Right renal cortex interstitium (tissue), 3 donors: ENCODE results near the gene ARSK. TPM values are rescaled to one million over a fixed set of nuclear protein-coding genes. Genes with fewer than 3 reads are reported as not detected.
A peak's percentile ranks its signal among the peaks of the same experiment; 100 is the strongest.
"Not testable (repeated sequence)": the region's sequence is repeated elsewhere in the genome, so short reads cannot be mapped to it uniquely, and the experiment has no call there.

ENCODE experiments used
- DNase-seq, 3 donors: peaks; one replicate each; pipeline ENCODE4 v3.0.0-alpha.2; 2013; ENCODE audit warnings: low read depth in 3 of 3, low spot score in 2 of 3
- polyA plus RNA-seq, 3 donors: library from polyadenylated mRNA; unstranded; fragments of 120-200 nt; gene quantifications; one replicate each; pipeline ENCODE4 v1.2.1, GENCODE V29; 2013; ENCODE audit not compliant: insufficient read length in 3 of 3

ARSK gene
- polyA plus RNA-seq, 3 donors: 14.2 to 15.5 (median 15.0) TPM

DNA sequence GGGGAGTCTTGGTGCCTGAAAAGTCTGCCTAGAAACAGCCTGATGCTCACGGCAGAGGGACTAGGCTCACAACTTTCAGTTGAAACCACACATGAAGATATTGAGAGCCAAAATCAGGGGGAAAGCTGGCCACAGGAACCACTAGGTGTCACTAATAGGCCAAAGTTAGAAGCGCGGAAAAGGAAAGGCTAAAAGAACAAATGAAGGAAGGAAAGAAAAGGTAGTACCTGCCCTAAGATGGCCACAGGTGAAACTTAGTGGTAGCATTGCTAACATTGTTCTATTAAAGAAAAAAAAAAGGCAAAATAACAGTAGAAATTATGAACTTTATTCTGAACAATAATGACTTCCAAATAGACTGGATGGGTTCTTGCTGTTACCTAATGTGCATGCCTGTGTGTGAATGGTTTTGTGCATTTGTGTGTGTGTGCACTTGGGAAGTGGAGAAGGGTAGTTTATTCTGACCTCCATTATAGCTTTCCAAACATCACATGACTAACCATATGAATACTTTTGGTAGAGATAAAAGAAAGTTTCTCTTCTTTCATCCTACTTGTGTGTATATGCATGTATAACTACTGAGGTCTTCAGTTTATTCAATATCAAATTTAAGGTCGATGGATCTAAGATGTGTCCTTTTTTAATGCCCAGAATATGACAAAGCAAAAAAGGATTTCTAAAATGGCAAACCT lies 89.6 kb downstream of the ARSK start:
- no peak for DNase-seq

DNA sequence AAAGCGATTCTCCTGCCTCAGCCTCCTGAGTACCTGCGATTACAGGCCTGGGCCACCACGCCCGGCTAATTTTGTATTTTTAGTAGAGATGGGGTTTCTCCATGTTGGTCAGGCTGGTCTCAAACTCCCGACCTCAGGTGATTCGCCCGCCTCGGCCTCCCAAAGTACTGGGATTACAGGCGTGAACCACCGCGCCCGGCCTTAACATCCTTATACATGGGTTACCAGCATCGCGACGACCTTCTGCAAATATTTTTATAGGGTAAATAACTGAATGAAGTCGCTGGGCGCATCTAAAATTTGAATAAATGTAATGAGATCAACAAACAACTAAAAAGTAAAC lies 91.3 kb downstream of the ARSK start:
- DNase-seq: not testable (repeated sequence)

DNA sequence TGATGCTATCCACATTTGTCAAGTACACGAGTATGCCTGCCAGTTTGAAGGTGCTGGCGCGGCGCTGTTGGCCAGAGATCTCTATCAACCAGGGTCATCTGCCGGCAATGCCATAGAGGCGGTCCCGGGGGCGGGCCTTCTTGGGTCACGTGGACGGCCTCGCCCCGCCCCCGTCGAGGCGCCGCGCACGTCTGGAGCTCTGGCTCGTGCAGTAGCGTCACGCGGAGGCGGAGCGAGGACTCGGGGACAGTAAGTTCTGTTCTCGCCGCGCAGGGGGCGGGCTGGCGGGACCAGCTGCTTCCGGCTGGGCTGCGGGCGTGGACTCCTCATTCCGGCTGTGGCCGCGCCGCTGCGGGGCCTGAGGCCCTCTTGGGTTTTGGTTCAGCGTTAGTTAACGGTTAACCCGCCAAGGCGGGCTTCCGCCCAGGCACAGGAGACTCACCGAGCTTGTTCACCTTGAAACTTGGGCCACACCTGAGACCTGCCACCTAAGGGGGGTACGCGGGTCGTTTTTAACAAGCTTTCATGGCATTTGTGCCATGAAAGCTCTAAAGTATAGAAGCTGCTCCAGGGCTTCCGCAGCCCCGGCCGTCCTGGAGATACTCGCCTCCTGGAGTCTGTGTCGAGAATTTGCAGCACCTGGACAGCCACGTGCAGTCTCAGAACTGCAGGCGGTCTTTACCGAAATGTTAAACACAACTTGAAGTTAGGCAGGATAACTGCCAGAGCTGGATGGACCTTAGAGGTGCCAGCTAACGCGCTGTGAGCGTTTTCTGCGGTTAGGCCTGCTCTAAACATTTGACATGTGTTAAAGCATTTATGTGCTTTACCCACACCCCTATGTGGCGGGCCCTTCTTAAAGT lies 91.9 kb downstream of the ARSK start, which contains the start of gene RFESD:
RFESD (plus strand) TSS at position 209 of the 863 bp plus-strand sequence. CDS start 5,495 bp downstream, outside the sequence.
- DNase-seq: peak; percentile 74 to 91 (median 81)

DNA sequence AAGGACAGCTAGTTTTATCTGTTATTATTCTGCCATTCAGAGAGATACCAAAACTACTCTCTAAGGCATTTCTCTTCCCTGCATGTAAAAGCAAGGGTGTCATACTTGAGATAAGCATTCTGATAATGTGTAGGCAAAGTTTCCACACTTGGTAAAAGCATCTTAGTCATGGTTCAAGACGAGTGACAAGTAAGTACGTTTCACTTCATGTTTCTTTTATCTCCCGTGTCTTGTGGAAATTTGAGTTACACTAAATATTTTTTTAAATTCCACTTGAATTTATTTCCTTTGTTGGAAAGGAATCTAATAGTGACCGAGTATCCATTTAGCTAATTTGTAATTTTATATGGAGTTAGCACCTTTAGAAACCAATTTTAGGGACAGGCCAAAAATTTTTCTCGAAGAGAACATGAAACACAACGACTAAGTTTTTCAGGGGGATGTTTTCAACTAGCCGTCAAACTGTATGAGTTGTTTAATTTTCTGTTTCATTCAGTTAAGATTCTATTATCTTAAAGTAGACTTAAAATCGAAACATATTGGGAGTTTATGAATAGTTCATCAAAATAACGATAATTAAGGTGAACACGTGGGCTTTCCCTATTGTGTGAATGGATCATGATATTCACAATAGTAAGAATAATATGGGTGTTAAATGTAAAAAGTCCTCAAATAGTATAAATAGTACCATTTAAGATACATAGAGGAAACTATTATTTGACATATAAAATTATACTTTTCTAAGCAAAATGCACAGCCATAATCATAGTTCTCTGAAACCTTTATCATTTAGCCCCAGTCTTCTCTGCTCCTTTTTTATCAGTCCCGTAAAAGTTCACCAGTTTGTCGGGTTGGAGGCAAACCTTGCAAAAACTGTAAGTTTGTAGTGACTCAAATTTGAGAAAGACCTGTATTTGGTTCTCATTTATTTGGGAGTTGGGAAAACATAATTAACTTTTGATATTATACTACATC lies 93.3 kb downstream of the ARSK start:
- DNase-seq: no peak

DNA sequence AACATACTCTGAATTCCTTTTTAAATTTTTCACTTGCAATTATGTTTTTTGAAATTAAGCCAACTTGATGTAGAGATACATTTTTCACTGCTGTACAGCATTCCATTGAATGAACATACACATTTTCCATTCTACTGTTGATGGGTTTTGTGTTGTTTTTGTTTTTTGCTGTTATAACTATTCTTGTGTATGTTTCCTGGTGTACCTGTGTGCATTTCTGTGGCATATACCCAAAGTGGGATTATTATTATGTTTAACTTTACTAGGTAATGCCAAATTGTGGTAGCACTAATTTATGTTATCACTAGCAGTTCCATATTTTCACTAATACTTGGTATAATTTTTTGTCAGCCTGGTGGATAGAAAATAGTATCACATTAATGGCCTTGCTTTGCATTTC lies 94.4 kb downstream of the ARSK start:
- no peak for DNase-seq

DNA sequence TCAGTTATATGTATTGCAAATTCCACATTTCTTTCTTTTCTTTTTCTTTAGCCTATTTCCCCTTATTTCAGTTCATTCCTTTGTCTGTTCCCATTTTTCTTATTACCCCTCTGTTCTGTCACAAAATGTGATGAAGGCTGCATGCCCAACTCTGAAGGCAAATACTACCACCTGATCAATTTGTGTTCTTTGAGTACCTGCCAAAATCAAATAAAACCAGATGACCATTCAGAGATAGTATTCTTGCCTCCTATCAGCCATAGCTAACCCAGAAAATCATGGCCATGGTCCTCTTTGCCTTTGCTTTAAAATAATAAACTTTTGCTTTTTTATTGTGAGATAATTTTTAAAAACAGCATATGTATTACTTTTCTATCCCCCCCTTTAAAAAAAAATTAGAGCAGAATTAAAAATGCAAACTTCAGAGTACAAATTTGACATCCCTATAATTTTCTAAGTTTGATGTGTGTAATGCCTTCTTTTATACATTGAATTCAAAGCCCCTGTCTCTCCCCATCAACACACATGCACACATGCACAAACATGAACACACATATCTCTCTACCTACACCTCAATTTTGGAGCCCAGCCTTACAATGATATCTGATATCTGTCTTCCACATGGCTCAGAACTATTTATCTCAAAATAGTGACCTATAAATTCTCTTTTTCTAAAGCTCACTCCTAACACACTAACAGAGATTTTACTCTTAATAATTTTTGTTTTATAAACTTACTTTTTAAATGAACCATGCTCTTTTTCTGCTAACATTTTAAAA lies 95.1 kb downstream of the ARSK start:
- no peak for DNase-seq

DNA sequence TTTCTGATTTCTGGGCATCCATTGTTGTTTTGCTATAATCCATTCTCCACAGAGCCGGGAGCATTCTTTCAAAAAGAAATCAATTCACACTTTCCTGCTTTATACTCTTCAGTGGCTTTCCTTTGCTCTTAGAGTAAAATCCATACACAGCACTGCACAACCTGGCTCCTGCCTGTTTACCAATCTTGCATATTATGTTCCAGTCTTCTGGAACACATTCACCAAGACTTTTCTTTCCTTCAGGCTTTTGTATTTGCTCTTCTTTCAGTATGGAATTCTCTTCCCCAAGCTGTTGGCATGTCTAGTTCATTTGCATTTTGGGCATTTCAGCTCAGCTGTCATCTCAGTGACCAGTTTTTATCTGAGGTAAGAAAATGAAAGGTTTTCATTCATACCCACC lies 97.9 kb downstream of the ARSK start:
- DNase-seq: no peak

DNA sequence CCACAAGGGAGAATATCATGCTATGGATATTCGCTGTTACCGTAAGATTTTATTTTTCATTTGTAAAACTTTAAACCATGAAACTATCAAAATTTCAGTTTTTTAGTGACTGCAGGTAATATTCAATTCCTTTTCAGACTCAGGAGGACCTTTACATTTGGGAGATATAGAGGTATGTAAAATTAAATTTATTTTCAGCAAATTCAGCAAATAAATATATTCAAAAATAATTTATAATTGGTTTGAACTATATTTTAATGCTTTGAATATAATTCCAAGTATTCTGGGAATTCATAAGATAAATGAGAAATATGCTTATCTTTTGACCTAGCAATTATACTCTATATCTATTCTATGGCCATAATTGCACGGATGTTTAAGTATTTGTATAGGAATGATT lies 99.3 kb downstream of the ARSK start:
- DNase-seq: no peak

Other genes with a start within 250 kb of the ARSK start
- gene FAM81B, start 163.7 kb upstream of the ARSK start, polyA plus RNA-seq: 1 to 10 TPM; 6.2 to 7.4 (median 6.2) TPM
- 10 to 100 TPM; 87.5 to 98.3 (median 91.7) TPM for gene SKIC3, start 124 bp upstream of the ARSK start, polyA plus RNA-seq
- under 1 TPM in 1 of 3 donors, not detected in 2; 0.06 TPM for gene GPR150, start 65.0 kb downstream of the ARSK start, polyA plus RNA-seq
- gene RFESD, start 91.7 kb downstream of the ARSK start, polyA plus RNA-seq: 1 to 10 TPM; 5.4 to 6.9 (median 6.0) TPM
- gene SPATA9, start 127.9 kb downstream of the ARSK start, polyA plus RNA-seq: 1 to 10 TPM; 1.2 to 1.9 (median 1.8) TPM
- 10 to 100 TPM; 70.7 to 75.7 (median 74.7) TPM for gene RHOBTB3, start 176.2 kb downstream of the ARSK start, polyA plus RNA-seq